Measurements from ENCODE around the gene ING1.

Gene ING1

GRCh38 chr13:110769097-110769496 lies 55.6 kb downstream of the ING1 start:
- in situ Hi-C loops (cut with MboI; ENCODE audit: low sequenced_read_pairs) = no loop called here

- in situ Hi-C loops (cut with MboI; ENCODE audit: low sequenced_read_pairs) = no loop called here
Measured at GRCh38 chr13:110770678-110771077, 57.2 kb downstream of the ING1 start.

- in situ Hi-C loops (cut with MboI; ENCODE audit: low sequenced_read_pairs) = no loop called here
Measured at GRCh38 chr13:110771194-110771593, 57.7 kb downstream of the ING1 start.

GRCh38 chr13:110772091-110772984 lies 58.8 kb downstream of the ING1 start:
- in situ Hi-C loops (cut with MboI; ENCODE audit: low sequenced_read_pairs) = no loop called here

Measured in HL-60/S4 treated with retinoic acid at 250 ng/mL for 4 days and 3 days (cell line).